Measurements from ENCODE around the gene ASB1.

Gene ASB1

DNA sequence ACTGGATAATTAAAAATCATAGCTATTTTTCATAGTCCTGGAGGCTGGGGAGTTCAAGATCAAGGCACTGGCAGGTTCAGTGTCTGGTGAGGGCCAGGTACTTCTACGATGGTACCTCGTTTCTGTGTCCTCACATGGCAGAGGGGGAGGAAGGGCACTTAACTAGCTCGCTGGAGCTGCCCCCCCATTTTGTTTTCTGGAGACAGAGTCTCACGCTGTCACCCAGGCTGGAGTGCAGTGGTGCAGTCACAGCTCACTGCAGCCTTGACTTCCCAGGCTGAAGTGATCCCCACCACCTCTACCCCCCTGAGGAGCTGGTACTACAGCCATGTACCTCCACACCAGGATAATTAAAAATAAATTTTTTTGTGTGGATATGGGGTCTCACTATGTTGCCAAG, 40.3 kb downstream of the ASB1 start:
- no peak overlapping the region for H3K14ac ChIP-seq (ENCODE audit: low read length)
- WGBS (ENCODE audit: extremely low coverage, insufficient coverage, insufficient read length), result no CpG with 5 or more reads among the region's 4 CpGs

GRCh38 chr2:238467792-238468191, 41.1 kb downstream of the ASB1 start:
- H3K18ac ChIP-seq (ENCODE audit: low read length), result no peak overlapping the region
- no peak overlapping the region for H2AFZ ChIP-seq (ENCODE audit: insufficient read depth, low read length, poor library complexity)
- DNase-seq, result no peak
- H3K79me2 ChIP-seq (ENCODE audit: control insufficient read depth, insufficient read depth, low read length, poor library complexity), result no peaks in the 10 kb centered on the region
- H3K27ac ChIP-seq (ENCODE audit: low read depth, low read length), result no peak overlapping the region
- WGBS (ENCODE audit: extremely low coverage, insufficient coverage, insufficient read length), result no CpG with 5 or more reads among the region's 1 CpG
- H3K4me1 ChIP-seq (ENCODE audit: control insufficient read depth in 1 of 2, insufficient read depth in 2 of 2, low read length in 2 of 2), result no peaks in the 10 kb centered on the region
- H3K27me3 ChIP-seq (ENCODE audit: insufficient read depth, low read length), result no peaks in the 10 kb centered on the region
- no peak overlapping the region for H3K4me2 ChIP-seq (ENCODE audit: low read length)
- no peak overlapping the region for H3K4ac ChIP-seq (ENCODE audit: low read depth, low read length)
- H3K23ac ChIP-seq (ENCODE audit: low read length), result no peak overlapping the region
- H4K91ac ChIP-seq (ENCODE audit: low read depth, low read length), result no peak overlapping the region
- H4K12ac ChIP-seq (ENCODE audit: low read depth, low read length), result no peak overlapping the region
- no peak overlapping the region for H2BK120ac ChIP-seq (ENCODE audit: insufficient read depth, low read length, poor library complexity)
- no peak overlapping the region for H4K8ac ChIP-seq (ENCODE audit: low read depth, low read length)
- H2BK12ac ChIP-seq (ENCODE audit: low read length), result no peak overlapping the region
- no peak overlapping the region for H3K14ac ChIP-seq (ENCODE audit: low read length)
- no peak overlapping the region for H2BK5ac ChIP-seq (ENCODE audit: low read depth, low read length, poor library complexity)
- H2AK5ac ChIP-seq (ENCODE audit: low read length), result no peak overlapping the region
- no peak overlapping the region for H3K9ac ChIP-seq (ENCODE audit: low read length)
- peaks cover 1% of the 10 kb centered on the region for H3K9me3 ChIP-seq (ENCODE audit: insufficient read depth, low read depth, low read length)
- no peak overlapping the region for H3K4me3 ChIP-seq (ENCODE audit: low read depth, low read length)
- no peaks in the 10 kb centered on the region for H3K36me3 ChIP-seq (ENCODE audit: control insufficient read depth in 1 of 2, insufficient read depth in 2 of 2, low read length in 2 of 2)
- no peaks in the 10 kb centered on the region for H3K79me1 ChIP-seq (ENCODE audit: low read length)

More for the DNA sequence above, 40.3 kb downstream of the ASB1 start:
- no peak overlapping the region for H2BK12ac ChIP-seq (ENCODE audit: low read length)
- no peaks in the 10 kb centered on the region for H3K79me1 ChIP-seq (ENCODE audit: low read length)
- no peak overlapping the region for H3K9ac ChIP-seq (ENCODE audit: low read length)
- no peak overlapping the region for H3K4ac ChIP-seq (ENCODE audit: low read depth, low read length)
- no peak overlapping the region for H4K8ac ChIP-seq (ENCODE audit: low read depth, low read length)
- no peak overlapping the region for H3K4me3 ChIP-seq (ENCODE audit: low read depth, low read length)
- no peak overlapping the region for H3K18ac ChIP-seq (ENCODE audit: low read length)
- H2AFZ ChIP-seq (ENCODE audit: insufficient read depth, low read length, poor library complexity), result no peak overlapping the region
- no peak overlapping the region for H3K23ac ChIP-seq (ENCODE audit: low read length)
- no peaks in the 10 kb centered on the region for H3K79me2 ChIP-seq (ENCODE audit: control insufficient read depth, insufficient read depth, low read length, poor library complexity)
- no peak overlapping the region for H3K27ac ChIP-seq (ENCODE audit: low read depth, low read length)
- H3K4me2 ChIP-seq (ENCODE audit: low read length), result no peak overlapping the region
- H4K12ac ChIP-seq (ENCODE audit: low read depth, low read length), result no peak overlapping the region
- peaks cover 1% of the 10 kb centered on the region for H3K9me3 ChIP-seq (ENCODE audit: insufficient read depth, low read depth, low read length)
- no peak overlapping the region for H2BK120ac ChIP-seq (ENCODE audit: insufficient read depth, low read length, poor library complexity)
- H3K4me1 ChIP-seq (ENCODE audit: control insufficient read depth in 1 of 2, insufficient read depth in 2 of 2, low read length in 2 of 2), result no peaks in the 10 kb centered on the region
- no peak overlapping the region for H4K91ac ChIP-seq (ENCODE audit: low read depth, low read length)
- H2AK5ac ChIP-seq (ENCODE audit: low read length), result no peak overlapping the region
- H3K27me3 ChIP-seq (ENCODE audit: insufficient read depth, low read length), result no peaks in the 10 kb centered on the region
- no peak for DNase-seq
- H3K36me3 ChIP-seq (ENCODE audit: control insufficient read depth in 1 of 2, insufficient read depth in 2 of 2, low read length in 2 of 2), result no peaks in the 10 kb centered on the region
- H2BK5ac ChIP-seq (ENCODE audit: low read depth, low read length, poor library complexity), result no peak overlapping the region

GRCh38 chr2:238469155-238469554, 42.4 kb downstream of the ASB1 start:
- H3K18ac ChIP-seq (ENCODE audit: low read length), result no peak overlapping the region
- H3K79me2 ChIP-seq (ENCODE audit: control insufficient read depth, insufficient read depth, low read length, poor library complexity), result no peaks in the 10 kb centered on the region
- peaks cover 1% of the 10 kb centered on the region for H3K9me3 ChIP-seq (ENCODE audit: insufficient read depth, low read depth, low read length)
- H4K12ac ChIP-seq (ENCODE audit: low read depth, low read length), result no peak overlapping the region
- no peaks in the 10 kb centered on the region for H3K4me1 ChIP-seq (ENCODE audit: control insufficient read depth in 1 of 2, insufficient read depth in 2 of 2, low read length in 2 of 2)
- no peak overlapping the region for H3K4me3 ChIP-seq (ENCODE audit: low read depth, low read length)
- no peak overlapping the region for H3K27ac ChIP-seq (ENCODE audit: low read depth, low read length)
- no peak overlapping the region for H4K8ac ChIP-seq (ENCODE audit: low read depth, low read length)
- no peak overlapping the region for H2AFZ ChIP-seq (ENCODE audit: insufficient read depth, low read length, poor library complexity)
- no peak overlapping the region for H2BK5ac ChIP-seq (ENCODE audit: low read depth, low read length, poor library complexity)
- no peak overlapping the region for H2AK5ac ChIP-seq (ENCODE audit: low read length)
- H3K23ac ChIP-seq (ENCODE audit: low read length), result no peak overlapping the region
- no peak overlapping the region for H4K91ac ChIP-seq (ENCODE audit: low read depth, low read length)
- no peak for DNase-seq
- H3K4me2 ChIP-seq (ENCODE audit: low read length), result no peak overlapping the region
- no peak overlapping the region for H3K9ac ChIP-seq (ENCODE audit: low read length)
- no peak overlapping the region for H2BK12ac ChIP-seq (ENCODE audit: low read length)
- H2BK120ac ChIP-seq (ENCODE audit: insufficient read depth, low read length, poor library complexity), result no peak overlapping the region
- H3K27me3 ChIP-seq (ENCODE audit: insufficient read depth, low read length), result no peaks in the 10 kb centered on the region
- WGBS (ENCODE audit: extremely low coverage, insufficient coverage, insufficient read length), result no CpG with 5 or more reads among the region's 1 CpG
- H3K14ac ChIP-seq (ENCODE audit: low read length), result no peak overlapping the region
- H3K79me1 ChIP-seq (ENCODE audit: low read length), result no peaks in the 10 kb centered on the region
- no peaks in the 10 kb centered on the region for H3K36me3 ChIP-seq (ENCODE audit: control insufficient read depth in 1 of 2, insufficient read depth in 2 of 2, low read length in 2 of 2)
- no peak overlapping the region for H3K4ac ChIP-seq (ENCODE audit: low read depth, low read length)

DNA sequence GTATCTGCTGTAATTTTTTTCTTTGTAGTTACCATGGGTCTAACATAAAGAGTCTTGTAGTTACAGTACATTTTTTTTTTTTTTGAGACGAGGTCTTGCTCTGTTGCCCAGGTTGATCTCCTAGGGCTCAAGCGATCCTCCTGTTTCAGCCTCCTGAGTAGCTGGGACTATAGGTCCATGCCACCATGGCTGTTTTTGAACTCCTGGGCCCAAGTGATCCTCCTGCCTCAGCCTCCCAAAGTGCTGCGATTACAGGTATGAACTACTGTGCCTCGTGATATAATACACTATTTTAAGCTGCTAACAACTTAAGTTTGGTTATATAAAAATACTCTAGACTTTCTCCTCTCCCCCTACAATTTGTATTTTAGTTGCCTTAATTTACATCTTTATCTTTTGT, 46.3 kb downstream of the ASB1 start:
- H3K9me3 ChIP-seq (ENCODE audit: insufficient read depth, low read depth, low read length), result no peaks in the 10 kb centered on the region
- H2BK12ac ChIP-seq (ENCODE audit: low read length), result no peak overlapping the region
- H3K9ac ChIP-seq (ENCODE audit: low read length), result no peak overlapping the region
- no peak overlapping the region for H4K12ac ChIP-seq (ENCODE audit: low read depth, low read length)
- H2BK120ac ChIP-seq (ENCODE audit: insufficient read depth, low read length, poor library complexity), result no peak overlapping the region
- H3K4me1 ChIP-seq (ENCODE audit: control insufficient read depth in 1 of 2, insufficient read depth in 2 of 2, low read length in 2 of 2), result no peaks in the 10 kb centered on the region
- no peaks in the 10 kb centered on the region for H3K79me1 ChIP-seq (ENCODE audit: low read length)
- H3K4ac ChIP-seq (ENCODE audit: low read depth, low read length), result no peak overlapping the region
- H4K91ac ChIP-seq (ENCODE audit: low read depth, low read length), result no peak overlapping the region
- no peak overlapping the region for H3K14ac ChIP-seq (ENCODE audit: low read length)
- H2BK5ac ChIP-seq (ENCODE audit: low read depth, low read length, poor library complexity), result no peak overlapping the region
- H3K18ac ChIP-seq (ENCODE audit: low read length), result no peak overlapping the region
- no peaks in the 10 kb centered on the region for H3K36me3 ChIP-seq (ENCODE audit: control insufficient read depth in 1 of 2, insufficient read depth in 2 of 2, low read length in 2 of 2)
- no peak overlapping the region for H2AFZ ChIP-seq (ENCODE audit: insufficient read depth, low read length, poor library complexity)
- H3K27me3 ChIP-seq (ENCODE audit: insufficient read depth, low read length), result no peaks in the 10 kb centered on the region
- no peak overlapping the region for H3K27ac ChIP-seq (ENCODE audit: low read depth, low read length)
- no peak for DNase-seq
- H3K79me2 ChIP-seq (ENCODE audit: control insufficient read depth, insufficient read depth, low read length, poor library complexity), result no peaks in the 10 kb centered on the region
- no peak overlapping the region for H3K4me3 ChIP-seq (ENCODE audit: low read depth, low read length)
- no peak overlapping the region for H2AK5ac ChIP-seq (ENCODE audit: low read length)
- no CpG with 5 or more reads among the region's 4 CpGs for WGBS (ENCODE audit: extremely low coverage, insufficient coverage, insufficient read length)
- H3K23ac ChIP-seq (ENCODE audit: low read length), result no peak overlapping the region
- H3K4me2 ChIP-seq (ENCODE audit: low read length), result no peak overlapping the region
- no peak overlapping the region for H4K8ac ChIP-seq (ENCODE audit: low read depth, low read length)

Measured in trophoblast cell (in vitro differentiated cells and primary cell).